Uterus (tissue), 2 donors: ENCODE results near the gene PLS1.

Experiments
- POLR2A ChIP-seq, 2 donors: fragments of 450-650 bp; IDR thresholded peaks; one replicate each; pipeline ENCODE4 v1.6.1; 2016; ENCODE audit warnings: antibody characterized with exemption in 2 of 2, mild to moderate bottlenecking in 1 of 2, moderate library complexity in 1 of 2
- TF ChIP-seq, protein P1 (sequence below), 4 experiments: fragments of 200-600 bp in 2 of 4; fragments of 450-650 bp in 2 of 4; sonication (generic) in 2 of 4; IDR thresholded peaks; one replicate each; pipeline ENCODE4 v1.5.1; 2016 to 2019; ENCODE audit warnings: antibody characterized with exemption in 4 of 4, mild to moderate bottlenecking in 2 of 4, moderate library complexity in 1 of 4

DNA sequence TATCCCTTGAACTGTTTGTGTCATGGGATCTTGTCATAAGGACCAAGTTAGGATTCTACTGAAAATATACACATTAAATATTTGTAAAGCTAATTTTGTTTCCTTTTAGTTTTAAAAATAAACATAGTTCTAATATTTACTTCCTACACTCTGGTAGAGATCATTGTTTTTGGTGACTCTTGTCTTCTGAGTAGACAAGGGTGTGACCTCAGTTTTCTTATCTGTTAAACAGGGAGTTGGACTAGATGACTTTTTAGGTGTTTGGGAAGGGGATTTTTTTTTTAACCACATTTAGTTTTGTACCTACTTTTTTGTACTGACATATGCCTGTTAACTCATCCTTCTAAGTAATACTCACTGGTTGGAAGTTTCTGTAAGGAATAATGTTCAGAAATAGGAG is 30.8 kb downstream of the PLS1 start:
- TF ChIP-seq, protein P1, sequence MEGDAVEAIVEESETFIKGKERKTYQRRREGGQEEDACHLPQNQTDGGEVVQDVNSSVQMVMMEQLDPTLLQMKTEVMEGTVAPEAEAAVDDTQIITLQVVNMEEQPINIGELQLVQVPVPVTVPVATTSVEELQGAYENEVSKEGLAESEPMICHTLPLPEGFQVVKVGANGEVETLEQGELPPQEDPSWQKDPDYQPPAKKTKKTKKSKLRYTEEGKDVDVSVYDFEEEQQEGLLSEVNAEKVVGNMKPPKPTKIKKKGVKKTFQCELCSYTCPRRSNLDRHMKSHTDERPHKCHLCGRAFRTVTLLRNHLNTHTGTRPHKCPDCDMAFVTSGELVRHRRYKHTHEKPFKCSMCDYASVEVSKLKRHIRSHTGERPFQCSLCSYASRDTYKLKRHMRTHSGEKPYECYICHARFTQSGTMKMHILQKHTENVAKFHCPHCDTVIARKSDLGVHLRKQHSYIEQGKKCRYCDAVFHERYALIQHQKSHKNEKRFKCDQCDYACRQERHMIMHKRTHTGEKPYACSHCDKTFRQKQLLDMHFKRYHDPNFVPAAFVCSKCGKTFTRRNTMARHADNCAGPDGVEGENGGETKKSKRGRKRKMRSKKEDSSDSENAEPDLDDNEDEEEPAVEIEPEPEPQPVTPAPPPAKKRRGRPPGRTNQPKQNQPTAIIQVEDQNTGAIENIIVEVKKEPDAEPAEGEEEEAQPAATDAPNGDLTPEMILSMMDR (IDR thresholded peaks at IDR 0.05): no peak
- no peak for TF ChIP-seq POLR2A (IDR thresholded peaks at IDR 0.05)
